Measurements from ENCODE around the gene RAB3GAP1. TPM values are rescaled to one million over a fixed set of nuclear protein-coding genes. Genes with fewer than 3 reads are reported as not detected.

Gene RAB3GAP1
- total RNA-seq, 1 experiment from 2014 or later: 32.0 TPM

DNA sequence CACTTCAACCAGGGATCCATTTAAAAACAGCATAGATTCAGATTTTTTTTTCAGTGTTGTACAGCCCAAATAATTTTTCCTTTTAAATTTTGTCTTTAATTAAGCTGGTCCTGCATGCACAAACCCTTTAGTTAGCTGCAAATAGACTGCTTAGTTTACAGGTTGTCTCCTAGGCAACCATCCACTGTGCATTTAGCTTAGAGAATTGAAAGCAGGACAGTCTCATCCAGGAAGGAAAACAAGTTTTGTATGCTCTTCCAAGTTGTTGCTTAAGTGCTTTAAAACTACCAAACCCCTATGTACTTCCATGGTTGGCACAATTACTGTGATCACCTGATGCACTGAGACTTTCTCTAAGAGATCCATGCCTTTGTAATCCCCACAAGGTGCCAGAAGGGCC, 4.8 kb upstream of the RAB3GAP1 start, which contains the start of gene MAP3K19:
MAP3K19 (minus strand) TSS at position 148 of the 400 bp plus-strand sequence. CDS start 22,800 bp downstream, outside the sequence.
- Histone ChIP-seq H2BK12ac (ENCODE audit: insufficient read length, low read depth, low read length) (no peak within 1 kb of the TSS), H2BK120ac (ENCODE audit: low read depth, low read length, poor library complexity, severe bottlenecking) (no peak within 1 kb of the TSS), H3K4me2 (ENCODE audit: insufficient read depth, insufficient read length, low read length) (no peak within 1 kb of the TSS), H3K79me1 (ENCODE audit: insufficient read depth, low read depth, low read length, poor library complexity, severe bottlenecking) (peaks cover under 1% of the 10 kb centered on the region), H4K5ac (ENCODE audit: insufficient read length, low read depth, low read length) (no peak within 1 kb of the TSS), H2AK5ac (ENCODE audit: insufficient read length, low read length) (no peak within 1 kb of the TSS), H2BK20ac (ENCODE audit: low read depth, low read length, poor library complexity, severe bottlenecking) (no peak within 1 kb of the TSS), H4K8ac (replicated peaks; ENCODE audit: insufficient read length, low read depth, low read length) (no peak within 1 kb of the TSS), H3K23ac (ENCODE audit: insufficient read length, low read depth, low read length) (no peak within 1 kb of the TSS), H3K9ac (ENCODE audit: extremely low read depth, insufficient read length, low read length) (no peak within 1 kb of the TSS), H3T11ph (ENCODE audit: low read length) (no peak within 1 kb of the TSS), H3K4ac (ENCODE audit: low read depth, low read length) (no peak within 1 kb of the TSS), H3K18ac (ENCODE audit: insufficient read length, low read depth, low read length) (no peak within 1 kb of the TSS), H3K27me3 (ENCODE audit: insufficient read depth, low read length) (no peaks in the 10 kb centered on the region), H4K91ac (ENCODE audit: insufficient read length, low read depth, low read length) (no peak within 1 kb of the TSS), H3K9me3 (ENCODE audit: control insufficient read depth, low read depth, low read length) (no peaks in the 10 kb centered on the region), H3K4me1 (ENCODE audit: insufficient read depth, low read length) (no peaks in the 10 kb centered on the region), H2AFZ (ENCODE audit: low read length) (no peak within 1 kb of the TSS), H3K14ac (ENCODE audit: insufficient read depth, low read length) (no peak within 1 kb of the TSS), H3K56ac (ENCODE audit: insufficient read length, low read depth, low read length) (no peak within 1 kb of the TSS), H4K20me1 (ENCODE audit: control insufficient read depth, insufficient read depth, insufficient read length) (no peaks in the 10 kb centered on the region), H3K79me2 (ENCODE audit: insufficient read depth, low read length) (no peaks in the 10 kb centered on the region), H3K27ac (ENCODE audit: insufficient read length, low read depth, low read length) (no peak within 1 kb of the TSS), H2BK5ac (ENCODE audit: insufficient read length, low read length) (no peak within 1 kb of the TSS), H3K23me2 (ENCODE audit: insufficient read length, low read depth, low read length, poor library complexity, severe bottlenecking) (no peaks in the 10 kb centered on the region), H2BK15ac (ENCODE audit: low read depth, low read length) (no peak within 1 kb of the TSS)
- DNase-seq: no peak
- TF ChIP-seq, protein P1, sequence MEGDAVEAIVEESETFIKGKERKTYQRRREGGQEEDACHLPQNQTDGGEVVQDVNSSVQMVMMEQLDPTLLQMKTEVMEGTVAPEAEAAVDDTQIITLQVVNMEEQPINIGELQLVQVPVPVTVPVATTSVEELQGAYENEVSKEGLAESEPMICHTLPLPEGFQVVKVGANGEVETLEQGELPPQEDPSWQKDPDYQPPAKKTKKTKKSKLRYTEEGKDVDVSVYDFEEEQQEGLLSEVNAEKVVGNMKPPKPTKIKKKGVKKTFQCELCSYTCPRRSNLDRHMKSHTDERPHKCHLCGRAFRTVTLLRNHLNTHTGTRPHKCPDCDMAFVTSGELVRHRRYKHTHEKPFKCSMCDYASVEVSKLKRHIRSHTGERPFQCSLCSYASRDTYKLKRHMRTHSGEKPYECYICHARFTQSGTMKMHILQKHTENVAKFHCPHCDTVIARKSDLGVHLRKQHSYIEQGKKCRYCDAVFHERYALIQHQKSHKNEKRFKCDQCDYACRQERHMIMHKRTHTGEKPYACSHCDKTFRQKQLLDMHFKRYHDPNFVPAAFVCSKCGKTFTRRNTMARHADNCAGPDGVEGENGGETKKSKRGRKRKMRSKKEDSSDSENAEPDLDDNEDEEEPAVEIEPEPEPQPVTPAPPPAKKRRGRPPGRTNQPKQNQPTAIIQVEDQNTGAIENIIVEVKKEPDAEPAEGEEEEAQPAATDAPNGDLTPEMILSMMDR (conservative IDR thresholded peaks at IDR 0.05): no peak
- Mint-ChIP-seq H3K27me3 (ENCODE audit: low read depth) (no peaks in the 10 kb centered on the region), H3K27ac (no peak within 1 kb of the TSS), H3K4me1 (peaks cover 4% of the 10 kb centered on the region in 2 experiments; a peak in 3 of 4 replicates), H3K4me3 (no peak within 1 kb of the TSS), H3K9me3 (peaks cover 0 to 2% of the 10 kb centered on the region in 2 experiments; a peak in 1 of 5 replicates), H3K36me3 (ENCODE audit: insufficient read depth in 1 of 3, low read depth in 3 of 3) (no peaks in the 10 kb centered on the region)

Data from H9 (cell line).